ENCODE results near the gene KCNH1. TPM values are rescaled to one million over a fixed set of nuclear protein-coding genes. Genes with fewer than 3 reads are reported as not detected.

The KCNH1 gene
- total and polyA plus RNA-seq, 10 of the 15 experiments (the other 5 are each of a cell fraction or from before 2014, with no cell fraction given): 0.02 to 0.04 (median 0.04) TPM; not detected in 7

DNA sequence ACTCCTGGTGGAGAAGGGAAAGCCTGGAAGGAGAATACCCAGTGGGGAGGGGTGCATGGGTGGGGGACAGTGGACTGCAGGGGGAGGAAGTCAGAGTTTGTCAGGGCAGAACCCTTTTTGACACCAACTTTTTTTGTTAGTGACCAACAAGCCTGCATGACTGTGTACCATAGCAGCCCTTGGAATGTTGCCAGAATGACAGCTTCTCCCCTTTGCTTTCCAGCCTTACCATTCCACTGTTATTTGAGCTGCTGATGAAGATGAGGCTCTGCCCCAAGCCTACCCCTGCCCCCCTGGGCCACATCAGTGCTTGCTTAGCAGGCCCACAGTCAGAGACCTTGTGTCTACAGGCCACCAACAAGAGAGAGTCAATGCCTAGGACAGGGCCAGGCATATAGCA lies 464.0 kb downstream of the KCNH1 start:
- no peaks in the 10 kb centered on the region for H4K20me1 ChIP-seq (ENCODE audit: control insufficient read depth, insufficient read depth)
- H3K9ac ChIP-seq (ENCODE audit: control insufficient read depth, insufficient read depth, low read length): no peak overlapping the region
- H3K4me1 ChIP-seq (ENCODE audit: control insufficient read depth, insufficient read depth, low read length): no peaks in the 10 kb centered on the region
- H3K27me3 ChIP-seq (replicated peaks in 1 of 2; ENCODE audit: control insufficient read depth in 2 of 2, insufficient read depth in 2 of 2, low read length in 1 of 2): no peaks in the 10 kb centered on the region
- FAIRE-seq (no peak), DNase-seq (ENCODE audit: low read depth, low spot score) (no peak), ATAC-seq (no peak)
- SMC1A ChIA-PET (ENCODE audit: uncharacterized antibody, unreplicated experiment): interaction anchor here (1.0 to 1.7 kb wide), 2 partner anchors 14 to 19 kb away, joined by 3 to 5 read pairs; no protein-coding TSS in a partner anchor
- RAD21 ChIA-PET (ENCODE audit: unreplicated experiment): no interaction called here
- no peaks in the 10 kb centered on the region for H3K36me3 ChIP-seq (ENCODE audit: control insufficient read depth in 2 of 2, insufficient read depth in 2 of 2, low read length in 1 of 2)
- in situ Hi-C loops (cut with MboI): no loop called here
- BruUV-seq (replicated peaks): no TSS peak
- no peak overlapping the region for H3K27ac ChIP-seq (ENCODE audit: control insufficient read depth, insufficient read depth)
- H3K4me3 ChIP-seq: no peak overlapping the region
- no peak overlapping the region for H2AFZ ChIP-seq (ENCODE audit: control insufficient read depth, low read depth, low read length)
- H3K4me2 ChIP-seq (ENCODE audit: control insufficient read depth, insufficient read depth): no peak overlapping the region
- no peaks in the 10 kb centered on the region for H3K79me2 ChIP-seq (ENCODE audit: control insufficient read depth, insufficient read depth, low read length)
- CTCF ChIA-PET: no interaction called here
- intact Hi-C loops (cut with micrococcal nuclease; ENCODE audit: unreplicated experiment): no loop called here
- TF ChIP-seq, protein P1, sequence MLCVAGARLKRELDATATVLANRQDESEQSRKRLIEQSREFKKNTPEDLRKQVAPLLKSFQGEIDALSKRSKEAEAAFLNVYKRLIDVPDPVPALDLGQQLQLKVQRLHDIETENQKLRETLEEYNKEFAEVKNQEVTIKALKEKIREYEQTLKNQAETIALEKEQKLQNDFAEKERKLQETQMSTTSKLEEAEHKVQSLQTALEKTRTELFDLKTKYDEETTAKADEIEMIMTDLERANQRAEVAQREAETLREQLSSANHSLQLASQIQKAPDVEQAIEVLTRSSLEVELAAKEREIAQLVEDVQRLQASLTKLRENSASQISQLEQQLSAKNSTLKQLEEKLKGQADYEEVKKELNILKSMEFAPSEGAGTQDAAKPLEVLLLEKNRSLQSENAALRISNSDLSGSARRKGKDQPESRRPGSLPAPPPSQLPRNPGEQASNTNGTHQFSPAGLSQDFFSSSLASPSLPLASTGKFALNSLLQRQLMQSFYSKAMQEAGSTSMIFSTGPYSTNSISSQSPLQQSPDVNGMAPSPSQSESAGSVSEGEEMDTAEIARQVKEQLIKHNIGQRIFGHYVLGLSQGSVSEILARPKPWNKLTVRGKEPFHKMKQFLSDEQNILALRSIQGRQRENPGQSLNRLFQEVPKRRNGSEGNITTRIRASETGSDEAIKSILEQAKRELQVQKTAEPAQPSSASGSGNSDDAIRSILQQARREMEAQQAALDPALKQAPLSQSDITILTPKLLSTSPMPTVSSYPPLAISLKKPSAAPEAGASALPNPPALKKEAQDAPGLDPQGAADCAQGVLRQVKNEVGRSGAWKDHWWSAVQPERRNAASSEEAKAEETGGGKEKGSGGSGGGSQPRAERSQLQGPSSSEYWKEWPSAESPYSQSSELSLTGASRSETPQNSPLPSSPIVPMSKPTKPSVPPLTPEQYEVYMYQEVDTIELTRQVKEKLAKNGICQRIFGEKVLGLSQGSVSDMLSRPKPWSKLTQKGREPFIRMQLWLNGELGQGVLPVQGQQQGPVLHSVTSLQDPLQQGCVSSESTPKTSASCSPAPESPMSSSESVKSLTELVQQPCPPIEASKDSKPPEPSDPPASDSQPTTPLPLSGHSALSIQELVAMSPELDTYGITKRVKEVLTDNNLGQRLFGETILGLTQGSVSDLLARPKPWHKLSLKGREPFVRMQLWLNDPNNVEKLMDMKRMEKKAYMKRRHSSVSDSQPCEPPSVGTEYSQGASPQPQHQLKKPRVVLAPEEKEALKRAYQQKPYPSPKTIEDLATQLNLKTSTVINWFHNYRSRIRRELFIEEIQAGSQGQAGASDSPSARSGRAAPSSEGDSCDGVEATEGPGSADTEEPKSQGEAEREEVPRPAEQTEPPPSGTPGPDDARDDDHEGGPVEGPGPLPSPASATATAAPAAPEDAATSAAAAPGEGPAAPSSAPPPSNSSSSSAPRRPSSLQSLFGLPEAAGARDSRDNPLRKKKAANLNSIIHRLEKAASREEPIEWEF (IDR thresholded peaks at IDR 0.05; ENCODE audit: insufficient replicate concordance, low read depth, low read length): no peak
- TF ChIP-seq HDAC2 (IDR thresholded peaks at IDR 0.05) (no peak), TCF12 (IDR thresholded peaks at IDR 0.05; ENCODE audit: low read depth, low read length) (no peak), TCF3 (IDR thresholded peaks at IDR 0.05; ENCODE audit: borderline replicate concordance, insufficient read depth, low read depth, low read length) (no peak), SMARCA5 (IDR thresholded peaks at IDR 0.05) (no peak), DPF2 (IDR thresholded peaks at IDR 0.05) (no peak), ZNF24 (IDR thresholded peaks at IDR 0.05) (no peak), LARP7 (IDR thresholded peaks at IDR 0.05) (no peak), NR2C2 (IDR thresholded peaks at IDR 0.05; ENCODE audit: borderline replicate concordance, control insufficient read depth, insufficient read length, low read depth) (no peak), NFIC (IDR thresholded peaks at IDR 0.05; ENCODE audit: low read depth, low read length) (no peak), CREM (IDR thresholded peaks at IDR 0.05; ENCODE audit: low read depth) (no peak), NFYB (IDR thresholded peaks at IDR 0.05; ENCODE audit: insufficient read depth, low read depth, low read length) (no peak), BRCA1 (IDR thresholded peaks at IDR 0.05; ENCODE audit: low read depth, low read length) (no peak), KAT2A (conservative IDR thresholded peaks at IDR 0.05; ENCODE audit: control insufficient read depth, low read depth, low read length) (no peak)
- TF ChIP-seq, protein P2, sequence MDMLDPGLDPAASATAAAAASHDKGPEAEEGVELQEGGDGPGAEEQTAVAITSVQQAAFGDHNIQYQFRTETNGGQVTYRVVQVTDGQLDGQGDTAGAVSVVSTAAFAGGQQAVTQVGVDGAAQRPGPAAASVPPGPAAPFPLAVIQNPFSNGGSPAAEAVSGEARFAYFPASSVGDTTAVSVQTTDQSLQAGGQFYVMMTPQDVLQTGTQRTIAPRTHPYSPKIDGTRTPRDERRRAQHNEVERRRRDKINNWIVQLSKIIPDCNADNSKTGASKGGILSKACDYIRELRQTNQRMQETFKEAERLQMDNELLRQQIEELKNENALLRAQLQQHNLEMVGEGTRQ (IDR thresholded peaks at IDR 0.05; ENCODE audit: borderline replicate concordance, low read depth, low read length): no peak
- TF ChIP-seq, protein P3, sequence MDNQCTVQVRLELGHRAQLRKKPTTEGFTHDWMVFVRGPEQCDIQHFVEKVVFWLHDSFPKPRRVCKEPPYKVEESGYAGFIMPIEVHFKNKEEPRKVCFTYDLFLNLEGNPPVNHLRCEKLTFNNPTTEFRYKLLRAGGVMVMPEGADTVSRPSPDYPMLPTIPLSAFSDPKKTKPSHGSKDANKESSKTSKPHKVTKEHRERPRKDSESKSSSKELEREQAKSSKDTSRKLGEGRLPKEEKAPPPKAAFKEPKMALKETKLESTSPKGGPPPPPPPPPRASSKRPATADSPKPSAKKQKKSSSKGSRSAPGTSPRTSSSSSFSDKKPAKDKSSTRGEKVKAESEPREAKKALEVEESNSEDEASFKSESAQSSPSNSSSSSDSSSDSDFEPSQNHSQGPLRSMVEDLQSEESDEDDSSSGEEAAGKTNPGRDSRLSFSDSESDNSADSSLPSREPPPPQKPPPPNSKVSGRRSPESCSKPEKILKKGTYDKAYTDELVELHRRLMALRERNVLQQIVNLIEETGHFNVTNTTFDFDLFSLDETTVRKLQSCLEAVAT (IDR thresholded peaks at IDR 0.05): no peak
- TF ChIP-seq, protein P4, sequence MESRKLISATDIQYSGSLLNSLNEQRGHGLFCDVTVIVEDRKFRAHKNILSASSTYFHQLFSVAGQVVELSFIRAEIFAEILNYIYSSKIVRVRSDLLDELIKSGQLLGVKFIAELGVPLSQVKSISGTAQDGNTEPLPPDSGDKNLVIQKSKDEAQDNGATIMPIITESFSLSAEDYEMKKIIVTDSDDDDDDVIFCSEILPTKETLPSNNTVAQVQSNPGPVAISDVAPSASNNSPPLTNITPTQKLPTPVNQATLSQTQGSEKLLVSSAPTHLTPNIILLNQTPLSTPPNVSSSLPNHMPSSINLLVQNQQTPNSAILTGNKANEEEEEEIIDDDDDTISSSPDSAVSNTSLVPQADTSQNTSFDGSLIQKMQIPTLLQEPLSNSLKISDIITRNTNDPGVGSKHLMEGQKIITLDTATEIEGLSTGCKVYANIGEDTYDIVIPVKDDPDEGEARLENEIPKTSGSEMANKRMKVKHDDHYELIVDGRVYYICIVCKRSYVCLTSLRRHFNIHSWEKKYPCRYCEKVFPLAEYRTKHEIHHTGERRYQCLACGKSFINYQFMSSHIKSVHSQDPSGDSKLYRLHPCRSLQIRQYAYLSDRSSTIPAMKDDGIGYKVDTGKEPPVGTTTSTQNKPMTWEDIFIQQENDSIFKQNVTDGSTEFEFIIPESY (IDR thresholded peaks at IDR 0.05): no peak
- POLR2A ChIA-PET: interaction anchor here (0.5 kb wide), 1 partner anchor 165 kb away, joined by 3 read pairs; no protein-coding TSS in a partner anchor
- no peaks in the 10 kb centered on the region for H3K9me3 ChIP-seq (replicated peaks; ENCODE audit: control insufficient read depth, insufficient read depth, low read length)

Measured in GM12878 (cell line).